Endothelial cell of umbilical vein (primary cell): Measurements from ENCODE around the gene MYO1B. TPM values are rescaled to one million over a fixed set of nuclear protein-coding genes. Genes with fewer than 3 reads are reported as not detected.

Experiments
- BruUV-seq: library from RNA; stranded (reverse); fragments of 400-500 nt; replicated peaks from 2 replicates; lab custom pipeline; 2021; lab: Mats Ljungman, UMichigan
- CTCF ChIA-PET: fragments of 300-600, 350-600 bp; sonication (Branson Sonifier 250); formaldehyde crosslinking; loops from one replicate; lab custom pipeline; 2021; ENCODE audit warnings: antibody characterized with exemption, inconsistent platforms; lab: Charles Lee
- POLR2A ChIA-PET: fragments of 300-600, 350-600 bp; sonication (Branson Sonifier 250); formaldehyde crosslinking; loops from one replicate; lab custom pipeline; 2021; ENCODE audit warnings: antibody characterized with exemption, inconsistent platforms; lab: Charles Lee
- DNase-seq: peaks from one replicate; pipeline ENCODE4 v3.0.0-alpha.2; 2011; ENCODE audit warnings: low read depth, low spot score
- FAIRE-seq: peaks from 2 replicates; lab custom pipeline; 2011; peaks lifted over from hg19 to GRCh38; lab: Jason Lieb, UNC
- H2AFZ ChIP-seq: 2 replicates; pipeline ENCODE4 v1.6.0; 2012; ENCODE audit warnings: low read depth, low read length, control low read depth, inconsistent platforms
- H3K27ac ChIP-seq: 2 replicates; pipeline ENCODE4 v1.5.1; 2011; ENCODE audit warnings: low read depth, mild to moderate bottlenecking, control low read depth, low read length, moderate library complexity; ENCODE audit not compliant: insufficient read depth
- H3K27me3 ChIP-seq, 2 experiments: 2 replicates each; pipeline versions ENCODE4 v1.6.0 to v1.6.1; 2011; ENCODE audit warnings: low read length in 2 of 2, mixed read lengths in 1 of 2; ENCODE audit not compliant: control insufficient read depth in 2 of 2, insufficient read depth in 2 of 2
- H3K36me3 ChIP-seq, 2 experiments: 2 replicates in 1 of 2; 3 replicates in 1 of 2; pipeline ENCODE4 v1.5.1; 2011; ENCODE audit warnings: low read length in 2 of 2, mild to moderate bottlenecking in 1 of 2, moderate library complexity in 1 of 2; ENCODE audit not compliant: control insufficient read depth in 2 of 2, insufficient read depth in 2 of 2; ENCODE audit errors: extremely low read depth in 1 of 2
- H3K4me1 ChIP-seq: 3 replicates; pipeline ENCODE4 v1.5.1; 2011; ENCODE audit warnings: mild to moderate bottlenecking, low read length; ENCODE audit not compliant: control insufficient read depth, insufficient read depth; ENCODE audit errors: extremely low read depth
- H3K4me2 ChIP-seq: 2 replicates; pipeline ENCODE4 v1.6.1; 2011; ENCODE audit warnings: low read length, control low read depth, mixed read lengths; ENCODE audit not compliant: insufficient read depth
- H3K4me3 ChIP-seq, 3 experiments: fragments of 200-600 bp in 1 of 3; sonication (generic), shearing (Covaris generic) in 1 of 3; replicated peaks in 1 of 3; 2 replicates each; pipeline ENCODE4 v1.5.1; 2011 to 2016; ENCODE audit warnings: control low read depth in 3 of 3, low read length in 3 of 3, mild to moderate bottlenecking in 2 of 3, inconsistent platforms in 1 of 3, low read depth in 1 of 3, moderate library complexity in 1 of 3; ENCODE audit not compliant: insufficient read depth in 1 of 3
- H3K79me2 ChIP-seq: 2 replicates; pipeline ENCODE4 v1.6.0; 2012; ENCODE audit warnings: low read length, inconsistent platforms; ENCODE audit not compliant: control insufficient read depth, insufficient read depth
- H3K9ac ChIP-seq: replicated peaks from 2 replicates; pipeline ENCODE3; 2011; ENCODE audit warnings: low read length, control low read depth; ENCODE audit not compliant: insufficient read depth; ENCODE audit errors: extremely low read depth
- H3K9me1 ChIP-seq: replicated peaks from 3 replicates; pipeline ENCODE4 v1.6.0; 2011; ENCODE audit warnings: mild to moderate bottlenecking, low read length; ENCODE audit not compliant: control insufficient read depth, insufficient read depth; ENCODE audit errors: extremely low read depth
- H3K9me3 ChIP-seq: replicated peaks from 2 replicates; pipeline ENCODE4 v1.5.1; 2012; ENCODE audit warnings: low read length, inconsistent platforms; ENCODE audit not compliant: control insufficient read depth, insufficient read depth
- H4K20me1 ChIP-seq: replicated peaks from 2 replicates; pipeline ENCODE3; 2011; ENCODE audit warnings: mild to moderate bottlenecking, low read length; ENCODE audit not compliant: control insufficient read depth, insufficient read depth; ENCODE audit errors: extremely low read depth
- CTCF ChIP-seq, 2 donors: IDR thresholded peaks; 1 replicate in 1 of 2; 2 replicates in 1 of 2; pipeline ENCODE4 v1.5.1; 2011; ENCODE audit warnings: low read length in 2 of 2, mild to moderate bottlenecking in 2 of 2, moderate library complexity in 2 of 2, control low read depth in 1 of 2, inconsistent platforms in 1 of 2, low read depth in 1 of 2; ENCODE audit not compliant: insufficient read depth in 1 of 2; ENCODE audit errors: extremely low read depth in 1 of 2
- EZH2 ChIP-seq: IDR thresholded peaks from 2 replicates; pipeline ENCODE4 v1.6.1; 2012; ENCODE audit warnings: borderline replicate concordance, low read depth, mild to moderate bottlenecking, moderate library complexity, low read length, inconsistent platforms; ENCODE audit not compliant: severe bottlenecking
- FOS ChIP-seq: IDR thresholded peaks from 2 replicates; pipeline ENCODE4 v1.6.1; 2011; ENCODE audit warnings: mild to moderate bottlenecking, low read length, moderate library complexity, borderline replicate concordance; ENCODE audit not compliant: insufficient read depth
- GATA2 ChIP-seq: IDR thresholded peaks from 2 replicates; pipeline ENCODE4 v1.7.0; 2011; ENCODE audit warnings: low read depth, mild to moderate bottlenecking, moderate library complexity, mixed read lengths, low read length; ENCODE audit not compliant: insufficient read length, insufficient read depth
- JUN ChIP-seq: IDR thresholded peaks from 2 replicates; pipeline ENCODE4 v1.6.1; 2011; ENCODE audit warnings: borderline replicate concordance, low read depth; ENCODE audit not compliant: insufficient read length, insufficient read depth
- MAX ChIP-seq: IDR thresholded peaks from 2 replicates; pipeline ENCODE4 v1.6.1; 2011; ENCODE audit not compliant: insufficient read depth, insufficient read length
- MYC ChIP-seq: IDR thresholded peaks from one replicate; pipeline ENCODE4 v1.6.1; 2011; ENCODE audit warnings: mild to moderate bottlenecking, low read depth, low read length
- POLR2A ChIP-seq: IDR thresholded peaks from 2 replicates; pipeline ENCODE4 v1.6.1; 2012; ENCODE audit warnings: low read depth, mild to moderate bottlenecking, control low read depth, low read length
- POLR2AphosphoS5 ChIP-seq: IDR thresholded peaks from 2 replicates; pipeline ENCODE4 v1.6.1; 2012; ENCODE audit warnings: low read depth, mild to moderate bottlenecking, control low read depth, low read length, moderate library complexity; ENCODE audit not compliant: insufficient read depth
- dilution Hi-C: fragments of 300-500 bp; cut with MboI; formaldehyde crosslinking; loops from one replicate; pipeline ENCODE4 v1.15.0; 2019; ENCODE audit warnings: low sequenced_read_pairs; ENCODE audit not compliant: extremely low pct_ligation_motif_present
- intact Hi-C: fragments of 100-400 bp; cut with micrococcal nuclease; formaldehyde crosslinking; loops from one replicate; pipeline ENCODE4 v1.10.0; 2022
- polyA plus RNA-seq, 4 experiments: library from polyadenylated mRNA; depleted of rRNA in 3 of 4; stranded (reverse) in 3 of 4; unstranded in 1 of 4; fragments of >200 nt; gene quantifications; 2 replicates each; pipeline versions ENCODE4 v1.2.1 to v1.2.3, GENCODE V29; 2011 to 2012; ENCODE audit warnings: missing spikeins in 1 of 4
- total RNA-seq: library from RNA; stranded (reverse); gene quantifications from 2 replicates; pipeline ENCODE4 v1.2.3, GENCODE V29; 2021

The MYO1B gene
- total and polyA plus RNA-seq, 2 donors (not counting 3 experiments of a cell fraction or from before 2014, with no cell fraction given) = 8.7 to 51.1 TPM

- Histone ChIP-seq H4K20me1 (no peaks in the 10 kb centered on the region), H3K79me2 (no peaks in the 10 kb centered on the region), H3K27ac (no peak overlapping the region), H3K9ac (no peak overlapping the region), H2AFZ (no peak overlapping the region), H3K36me3 (no peaks in the 10 kb centered on the region), H3K9me1 (no peaks in the 10 kb centered on the region), H3K9me3 (no peaks in the 10 kb centered on the region), H3K4me1 (no peaks in the 10 kb centered on the region), H3K4me3 (no peak overlapping the region), H3K27me3 (no peaks in the 10 kb centered on the region), H3K4me2 (no peak overlapping the region)
- no peak for DNase-seq
- POLR2A ChIA-PET = no interaction called here
- dilution Hi-C loops (no loop called here), intact Hi-C loops (loop anchor here (5.0 kb wide), 1 partner anchor 148 kb away; no protein-coding TSS in a partner anchor)
- TF ChIP-seq JUN = no peak
- TF ChIP-seq POLR2A = no peak
- TF ChIP-seq FOS = no peak
- no peak for TF ChIP-seq MYC
- TF ChIP-seq EZH2 = no peak
- TF ChIP-seq GATA2 = no peak
- no peak for TF ChIP-seq POLR2AphosphoS5
- no peak for TF ChIP-seq MAX
- no peak for TF ChIP-seq CTCF (IDR thresholded peaks at IDR 0.05; ENCODE audit: extremely low read depth in 1 of 2, insufficient read depth in 1 of 2, low read depth in 1 of 2, low read length in 2 of 2)
- CTCF ChIA-PET = interaction anchor here (1.5 to 1.6 kb wide), 2 partner anchors 10 to 29 kb away, joined by 3 read pairs; no protein-coding TSS in a partner anchor
- FAIRE-seq = no peak
- BruUV-seq = no TSS peak
Measured at GRCh38 chr2:191365089-191365488, 119.9 kb downstream of the MYO1B start.
